ENCODE measurements around the gene NOTCH2.
"Not testable (repeated sequence)": the region's sequence is repeated elsewhere in the genome, so short reads cannot be mapped to it uniquely, and the experiment has no call there.

Gene NOTCH2

DNA sequence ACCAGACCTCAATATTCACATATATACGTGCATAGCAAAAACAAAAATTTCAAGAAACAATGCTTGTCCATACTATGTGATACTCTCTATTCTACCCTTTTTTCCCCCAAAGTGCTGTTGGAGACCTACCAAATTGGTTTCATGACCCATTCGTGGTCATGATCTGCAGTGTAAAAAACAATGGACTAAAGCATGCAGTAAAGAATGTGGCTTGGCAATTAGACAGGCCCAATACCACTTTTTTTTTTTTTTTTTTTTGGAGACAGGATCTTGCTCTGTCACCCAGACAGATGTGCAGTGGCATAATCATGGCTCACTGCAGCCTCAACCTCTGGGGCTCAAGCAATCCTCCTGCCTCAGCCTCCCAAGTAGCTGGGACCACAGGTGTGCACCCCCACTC, 21.3 kb downstream of the NOTCH2 start:
- DNase-seq: peak; percentile 2

DNA sequence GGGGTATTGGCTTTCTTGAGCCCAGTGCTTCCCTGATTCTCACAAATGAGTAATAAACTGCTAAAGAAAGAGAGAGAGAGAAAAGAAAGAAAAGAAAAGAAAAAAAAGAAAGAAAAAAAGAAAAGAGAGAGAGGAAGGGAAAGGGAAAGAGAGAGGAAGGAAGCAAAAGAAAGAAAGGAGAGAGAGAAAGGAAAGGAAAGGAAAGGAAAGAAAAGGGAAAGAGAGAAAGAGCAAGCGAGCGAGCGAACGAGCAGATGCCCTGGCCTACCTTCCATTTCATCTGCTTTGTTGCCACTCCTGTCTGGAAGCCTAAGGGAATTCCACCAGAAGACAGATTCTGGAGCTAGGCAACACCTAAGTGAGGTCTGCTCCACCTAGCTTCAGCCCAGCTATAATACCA, 27.7 kb downstream of the NOTCH2 start:
- DNase-seq: not testable (repeated sequence)

DNA sequence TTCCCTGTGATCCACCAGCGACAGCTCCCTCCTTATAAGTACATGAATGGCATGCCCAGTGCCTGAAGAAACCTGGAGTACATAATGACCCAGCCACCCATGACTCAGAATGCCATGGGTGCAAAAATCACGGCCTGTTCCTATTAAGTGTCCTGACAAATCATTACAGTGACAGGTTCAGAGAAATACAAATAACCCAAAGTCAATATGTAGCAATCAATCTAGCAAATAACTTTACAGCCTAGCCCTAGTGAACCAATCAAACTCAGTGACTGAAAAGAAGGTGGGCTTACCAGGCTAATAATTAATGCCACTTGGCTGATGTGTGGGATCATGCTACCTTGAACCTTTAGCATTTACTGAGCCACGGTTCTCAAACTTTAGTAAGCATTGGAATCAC, 37.2 kb downstream of the NOTCH2 start:
- not testable (repeated sequence) for DNase-seq

DNA sequence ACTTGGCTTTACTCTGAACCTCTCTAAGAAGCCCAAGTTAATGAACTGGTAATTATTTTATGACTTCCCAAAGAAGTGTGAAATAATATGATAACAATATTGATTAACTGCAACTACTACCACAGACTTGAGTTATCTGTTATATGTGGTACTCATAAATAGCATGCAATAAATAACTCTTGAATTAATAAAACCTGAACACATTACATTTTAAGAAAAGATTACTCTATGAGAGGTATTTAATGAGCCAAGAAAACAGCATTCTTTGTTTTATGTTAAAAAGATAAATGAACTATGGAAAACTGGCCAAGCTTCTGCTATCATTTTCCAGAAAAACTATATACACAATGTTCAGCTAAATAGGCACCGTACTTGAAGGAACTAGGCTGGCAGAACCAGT, 45.7 kb downstream of the NOTCH2 start:
- DNase-seq: not testable (repeated sequence)

DNA sequence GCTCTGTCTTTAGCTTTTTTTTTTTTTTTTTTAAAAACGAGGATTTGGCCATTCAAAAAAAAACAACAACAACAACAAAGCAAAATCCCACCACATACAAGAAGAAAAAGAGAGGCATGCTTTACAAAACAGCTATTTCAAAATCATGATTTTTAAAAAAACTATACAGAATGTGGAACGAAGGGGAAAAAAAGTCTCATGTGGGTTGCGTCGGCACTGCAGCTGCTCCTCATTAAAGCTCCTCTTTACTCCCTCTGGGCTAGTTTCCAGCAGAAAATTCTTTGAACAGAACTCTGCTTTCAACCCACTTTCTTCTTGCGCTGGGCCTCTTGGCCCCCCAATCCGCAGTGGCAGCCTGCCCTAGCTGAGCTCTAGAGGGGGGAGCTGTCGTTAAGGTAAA, 54.5 kb downstream of the NOTCH2 start:
- DNase-seq: not testable (repeated sequence)

DNA sequence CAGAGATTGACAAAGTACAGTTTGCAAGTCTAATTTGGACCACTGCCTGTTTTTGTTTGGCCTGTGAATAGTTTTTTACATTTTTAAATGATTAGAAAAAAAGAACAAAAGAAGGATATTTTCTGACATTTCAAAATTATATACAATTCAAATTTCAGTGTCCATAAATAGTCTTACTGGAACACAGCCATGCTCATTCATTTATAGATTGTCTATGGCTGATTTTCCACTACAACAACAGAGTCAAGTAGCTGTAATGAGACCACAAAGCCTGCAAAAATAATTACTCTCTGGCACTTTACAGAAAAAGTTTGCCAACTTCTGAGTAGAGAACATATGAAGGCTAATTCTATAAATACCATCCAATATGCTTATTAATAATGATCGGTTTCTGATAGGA, 61.1 kb downstream of the NOTCH2 start:
- DNase-seq: not testable (repeated sequence)

DNA sequence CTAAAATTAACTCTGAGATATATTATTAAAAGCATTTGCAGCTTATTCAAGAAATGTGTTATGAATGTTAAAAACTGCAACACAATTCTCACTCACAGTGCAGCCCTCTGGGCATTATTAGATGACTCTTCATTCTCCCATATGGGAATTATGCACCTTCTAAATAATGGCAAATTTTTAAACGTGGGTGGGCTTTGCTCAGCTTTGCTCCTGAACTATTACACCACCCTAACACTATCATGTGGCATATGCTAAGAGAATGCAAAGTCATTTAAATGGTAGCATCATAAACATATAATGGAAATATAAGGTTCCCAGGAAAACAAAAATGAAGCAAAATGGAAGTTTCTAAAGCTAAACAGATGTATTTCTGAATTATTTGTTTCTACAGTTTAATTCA, 61.6 kb downstream of the NOTCH2 start:
- DNase-seq: not testable (repeated sequence)

DNA sequence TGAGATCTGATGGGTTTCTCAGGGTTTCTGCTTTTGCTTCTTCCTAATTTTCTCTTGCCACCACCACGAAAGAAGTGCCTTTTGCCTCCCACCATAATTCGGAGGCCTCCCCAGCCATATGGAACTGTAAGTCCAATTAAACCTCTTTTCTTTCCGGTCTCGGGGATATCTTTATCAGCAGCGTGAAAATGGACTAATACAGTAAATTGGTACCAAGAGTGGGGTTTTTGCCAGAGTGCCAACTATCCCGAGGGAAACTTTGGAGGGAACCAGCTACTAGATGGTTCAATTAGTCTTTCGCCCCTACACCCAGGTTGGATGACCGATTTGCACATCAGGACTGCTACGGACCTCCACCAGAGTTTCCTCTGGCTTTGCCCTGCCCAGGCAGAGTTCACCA, 68.4 kb downstream of the NOTCH2 start:
- DNase-seq: not testable (repeated sequence)

DNA sequence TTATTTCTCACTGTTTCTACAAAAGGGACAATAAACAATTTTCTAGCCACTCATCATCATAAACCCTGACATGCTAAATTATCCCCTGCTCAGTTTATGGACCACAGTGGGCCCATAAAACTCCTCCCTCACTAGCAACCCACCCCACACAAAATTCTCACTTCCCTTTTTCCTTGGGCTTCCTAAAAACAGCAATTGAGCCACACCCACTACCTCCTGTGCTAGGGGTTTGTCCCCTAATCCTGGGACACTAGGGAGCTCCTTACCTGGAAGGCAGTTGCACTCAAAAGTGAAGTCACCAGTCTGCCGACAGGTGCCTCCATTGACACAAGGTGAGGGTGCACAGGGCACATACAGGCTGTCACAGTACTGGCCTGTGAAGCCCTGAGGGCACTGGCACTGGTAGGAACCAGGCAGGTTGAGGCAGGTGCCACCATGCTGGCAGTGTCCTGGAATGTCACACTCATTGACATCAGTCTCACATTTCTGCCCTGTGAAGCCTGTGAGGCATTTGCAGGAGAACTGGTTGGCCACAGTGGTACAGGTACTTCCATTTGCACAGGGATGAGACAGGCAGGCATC, 72.6 kb downstream of the NOTCH2 start:
- DNase-seq: not testable (repeated sequence)

DNA sequence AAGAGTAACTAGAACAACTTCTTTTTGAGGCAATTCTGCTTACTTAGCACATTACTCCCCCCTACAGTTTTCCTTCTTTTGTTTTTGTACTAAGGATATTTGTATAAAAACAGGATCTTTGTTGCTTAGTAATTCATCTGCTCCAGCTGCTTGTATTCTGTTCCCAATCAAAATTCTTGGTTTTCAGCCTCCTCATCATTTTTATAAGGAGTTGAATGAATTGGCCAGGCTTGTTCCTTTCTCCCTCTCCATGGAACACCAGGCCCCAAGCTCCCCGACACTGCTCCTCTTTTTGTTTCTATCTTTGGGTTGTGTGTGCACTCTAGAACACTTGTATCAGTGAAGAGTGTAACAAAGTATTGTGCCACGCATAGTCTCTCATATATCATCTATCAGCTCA, 73.5 kb downstream of the NOTCH2 start:
- not testable (repeated sequence) for DNase-seq

DNA sequence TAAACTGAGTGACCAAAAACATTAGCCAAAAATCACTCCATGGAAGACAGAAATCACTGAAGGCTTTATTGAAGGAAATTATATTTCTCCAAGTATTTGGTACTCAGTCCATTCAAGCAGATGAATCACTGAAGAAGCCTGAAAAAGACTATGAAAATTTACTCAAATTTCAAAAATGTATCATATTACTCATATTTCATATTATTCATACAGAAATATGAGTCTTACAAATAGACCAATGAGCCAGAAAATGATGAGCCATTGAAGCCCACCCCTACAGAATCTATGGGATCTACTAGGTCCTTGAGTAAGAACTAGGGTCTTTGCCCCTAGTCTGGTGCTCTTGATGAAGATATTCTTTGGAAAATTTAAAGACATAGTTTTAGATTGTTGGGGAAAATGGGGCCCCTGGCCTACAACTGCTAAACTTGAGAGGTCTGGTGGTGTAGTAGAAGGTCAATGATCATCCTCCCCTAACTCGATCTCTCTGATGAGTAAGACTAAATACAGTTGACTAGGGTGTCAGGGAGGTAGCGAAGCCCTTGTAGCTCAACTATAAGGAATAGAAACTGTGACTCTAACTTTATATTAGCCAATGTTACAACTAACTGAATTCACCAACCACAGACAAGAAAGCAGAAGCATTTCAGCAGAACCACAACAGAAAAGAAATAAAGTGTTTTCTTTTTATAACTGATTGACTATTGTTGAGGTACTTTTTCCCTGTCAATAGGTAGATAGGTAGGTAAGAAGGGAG, 81.0 kb downstream of the NOTCH2 start:
- DNase-seq: peak; percentile 73

DNA sequence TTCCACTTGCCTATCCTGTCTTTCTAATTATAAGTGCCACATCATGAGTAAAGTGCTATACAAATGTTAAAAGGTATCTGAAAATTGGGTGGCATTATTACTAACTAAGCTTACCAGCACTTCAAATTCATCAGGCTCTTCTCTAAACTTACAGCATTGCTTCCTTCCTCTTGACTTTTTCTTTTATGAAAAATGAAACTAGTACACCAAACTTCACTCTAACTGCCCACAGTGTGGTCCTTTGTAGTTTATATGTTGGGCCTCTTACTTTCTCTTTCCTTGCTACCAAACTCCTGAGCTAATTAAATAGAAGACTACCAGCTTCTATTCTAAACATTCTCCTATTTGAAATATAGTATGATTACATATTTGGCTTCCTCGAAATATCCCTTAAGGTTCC, 81.8 kb downstream of the NOTCH2 start:
- no peak for DNase-seq

DNA sequence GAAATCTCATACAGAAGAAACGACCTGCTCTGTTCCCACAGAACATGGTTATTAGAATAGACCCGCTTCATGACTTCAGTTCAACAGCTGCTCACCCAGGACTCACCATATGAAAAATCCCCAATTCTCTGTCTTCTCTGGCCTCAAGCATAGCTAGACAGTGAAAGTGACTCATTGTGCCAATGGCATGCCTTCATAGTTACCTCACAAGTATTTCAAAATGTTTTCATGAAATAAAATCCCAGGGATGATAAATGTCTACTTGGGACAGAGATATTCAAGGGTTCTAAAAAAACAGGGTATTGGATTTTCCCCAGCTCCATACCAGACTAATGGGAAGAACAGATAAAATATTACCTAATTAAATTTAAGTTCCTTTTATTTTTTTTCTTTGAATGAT, 82.3 kb downstream of the NOTCH2 start:
- peak; percentile 97 for DNase-seq

DNA sequence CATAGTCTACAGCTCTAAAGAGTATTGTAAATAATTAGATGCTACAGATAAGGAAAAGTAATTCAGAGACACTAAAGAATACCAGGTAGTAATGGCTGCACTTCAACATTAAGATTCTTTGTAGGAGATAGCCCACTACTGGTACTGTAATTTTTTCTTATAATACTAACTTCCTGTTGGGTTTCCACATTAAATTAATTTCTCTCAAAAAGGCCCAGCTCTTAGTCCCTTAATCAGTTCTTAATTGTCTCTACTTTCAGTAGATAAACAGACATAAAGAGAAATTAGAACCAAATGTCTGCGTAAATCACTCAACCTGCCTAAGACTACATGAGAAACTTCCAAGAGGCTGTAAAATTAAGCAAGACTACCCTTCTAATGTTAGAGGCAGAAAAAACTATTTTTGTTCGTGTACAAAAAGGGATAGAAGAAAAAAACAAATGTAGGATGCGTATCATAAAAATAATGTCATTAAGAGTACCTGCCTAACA, 83.4 kb downstream of the NOTCH2 start:
- no peak for DNase-seq

DNA sequence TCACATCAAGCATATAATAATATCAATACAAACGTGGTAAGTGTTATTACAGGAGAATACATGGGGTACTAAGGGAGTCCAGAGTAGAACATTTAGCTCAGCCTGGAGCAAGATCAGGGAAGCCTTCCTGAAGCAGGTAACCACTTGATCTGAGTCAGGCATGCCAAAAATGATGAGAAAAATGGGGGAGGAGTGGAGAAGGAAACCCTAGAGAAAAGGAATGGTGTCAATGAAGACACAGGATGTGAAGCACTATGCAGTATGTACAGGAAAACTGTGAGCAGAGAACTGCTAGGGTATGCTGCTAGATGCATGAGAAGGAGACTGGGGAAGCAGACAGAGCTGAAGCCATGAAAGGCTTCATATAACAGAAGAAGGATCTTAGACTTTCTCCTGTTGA, 84.7 kb downstream of the NOTCH2 start:
- DNase-seq: no peak

DNA sequence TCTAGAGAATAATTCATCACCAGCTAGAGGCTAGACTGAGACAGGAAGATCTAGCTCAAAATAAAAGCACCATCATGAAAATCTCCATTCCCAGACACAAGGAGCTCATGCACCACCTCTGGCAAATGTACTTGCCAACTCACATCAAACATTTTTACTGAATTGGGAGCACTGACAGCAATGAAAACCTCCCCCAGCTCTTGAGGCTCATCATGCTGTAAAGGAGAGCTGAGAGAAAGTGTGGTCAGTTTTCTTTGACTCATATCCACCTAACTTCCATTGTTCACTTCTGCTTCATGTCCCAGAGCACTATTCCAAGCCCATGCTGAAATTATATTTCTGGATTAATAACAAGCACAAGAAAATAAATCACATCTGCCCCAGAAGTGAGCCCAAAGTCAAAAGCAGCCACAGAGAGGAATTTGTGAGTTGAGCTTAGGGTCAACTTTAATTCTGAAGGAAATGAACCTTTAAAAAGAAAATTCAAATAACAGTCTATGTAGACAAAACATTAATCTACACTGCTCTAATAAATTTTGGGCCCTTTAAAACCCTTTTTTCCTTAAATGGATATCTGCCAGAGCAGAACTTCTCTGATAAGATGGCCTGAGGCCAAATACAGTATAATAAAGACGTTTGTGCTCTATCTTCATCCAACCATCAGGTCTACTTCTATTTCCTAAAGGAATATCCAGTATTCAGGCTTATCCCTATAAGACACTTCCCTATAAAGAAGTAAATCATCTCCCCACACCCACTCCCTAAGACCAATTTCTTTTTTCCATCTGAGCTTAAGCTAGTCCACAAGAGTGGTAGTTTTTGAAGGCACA, 87.3 kb downstream of the NOTCH2 start:
- peak; percentile 27 for DNase-seq

DNA sequence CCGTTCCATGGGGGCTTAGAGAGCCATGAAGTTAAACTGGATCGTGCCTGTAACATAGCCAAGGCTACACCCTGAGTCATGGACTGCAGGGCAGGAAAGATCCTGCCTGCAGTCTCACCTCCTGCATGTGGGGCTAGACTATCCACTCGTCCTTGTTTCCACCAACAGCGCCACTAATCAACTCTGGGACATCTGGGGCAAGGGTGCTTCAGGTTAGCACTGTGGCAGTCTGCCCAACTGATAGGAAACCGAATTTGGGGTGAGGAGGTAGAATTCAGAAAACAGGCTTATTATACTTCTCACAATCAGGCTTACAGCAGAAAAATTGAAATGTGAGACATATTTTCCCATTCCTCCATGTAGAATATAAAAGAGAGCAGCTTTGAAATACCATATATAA, 88.0 kb downstream of the NOTCH2 start:
- no peak for DNase-seq

DNA sequence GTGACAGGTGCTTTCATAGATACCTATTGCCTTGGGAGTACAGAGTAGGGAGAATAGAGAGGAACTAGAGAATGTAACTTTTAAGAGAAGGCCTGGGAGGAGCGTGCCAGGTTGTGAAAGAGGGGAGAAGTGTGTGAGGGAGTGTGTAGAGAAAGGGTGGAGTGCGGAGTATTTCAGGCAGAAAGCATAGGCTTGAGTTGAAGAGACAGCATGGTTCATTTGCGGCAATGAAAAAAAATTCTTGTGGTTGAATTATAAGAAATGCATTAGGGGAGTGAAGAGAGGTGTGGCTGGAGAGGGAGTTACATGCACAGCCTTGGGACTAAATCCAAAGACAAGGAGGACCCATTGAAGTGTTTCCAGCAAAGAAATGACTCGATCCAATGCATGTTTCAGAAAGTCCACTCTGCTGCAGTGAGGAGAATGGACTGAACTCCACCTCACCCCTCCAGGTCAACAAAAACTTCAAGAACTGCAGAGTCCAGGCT, 91.4 kb downstream of the NOTCH2 start:
- no peak for DNase-seq

DNA sequence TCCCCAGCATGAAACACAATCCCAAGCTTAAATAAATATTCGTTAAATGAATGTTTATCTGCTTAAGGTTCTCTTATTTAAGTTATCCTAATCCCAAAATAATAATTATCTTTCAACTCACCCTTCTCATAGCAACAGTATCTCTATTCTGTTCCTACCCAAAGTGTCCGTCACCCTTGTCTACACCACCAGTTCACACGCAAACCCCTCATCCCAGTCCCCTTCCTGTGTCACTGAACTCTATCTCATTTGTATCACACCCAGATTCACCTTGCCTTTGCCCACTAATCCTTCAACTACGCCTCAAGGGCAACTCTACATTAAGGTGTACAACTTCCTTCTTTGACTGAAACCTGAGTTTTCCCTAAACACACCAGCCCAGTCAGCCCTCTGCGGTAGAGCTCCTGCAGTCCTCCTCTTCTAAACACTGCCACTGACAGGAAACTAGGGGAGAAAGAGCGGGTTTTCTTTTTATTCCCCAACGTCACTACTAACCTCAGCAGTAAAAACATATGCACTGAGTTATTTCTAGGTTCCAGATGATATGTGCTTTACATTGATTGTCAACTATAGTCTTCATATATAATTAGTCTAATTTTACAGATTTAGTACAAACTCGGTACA, 92.2 kb downstream of the NOTCH2 start:
- DNase-seq: not testable (repeated sequence)

DNA sequence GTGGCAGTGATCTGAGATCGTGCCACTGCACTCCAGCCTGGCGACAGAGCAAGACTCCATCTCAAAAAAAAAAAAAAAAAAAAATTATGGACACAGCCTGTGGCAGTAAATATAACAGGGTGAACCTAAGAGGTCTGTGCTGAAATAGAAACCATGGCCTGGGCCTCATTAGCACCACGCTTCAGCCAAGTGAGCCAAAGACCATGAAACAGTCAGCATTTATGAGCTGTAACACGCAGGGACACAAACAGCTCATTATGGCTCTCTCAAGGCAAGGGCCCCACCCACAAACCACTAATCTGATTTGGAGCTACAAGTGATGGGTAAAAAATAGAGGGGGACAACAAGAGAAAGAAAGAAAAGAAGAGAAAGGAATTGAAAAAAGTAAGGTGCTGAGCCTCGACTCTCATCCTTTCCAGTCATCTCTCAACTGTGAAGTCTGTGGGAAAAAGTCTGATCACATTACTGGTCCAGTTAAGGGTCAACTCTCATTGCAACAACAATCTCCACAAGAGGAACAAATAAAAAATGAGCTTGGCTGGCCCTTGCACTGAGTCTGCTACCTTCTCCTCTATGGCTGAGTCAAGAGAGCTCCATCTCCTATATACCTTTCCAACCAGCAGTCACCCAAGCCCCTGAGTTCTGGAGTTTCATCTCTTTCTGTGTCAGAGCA, 93.7 kb downstream of the NOTCH2 start:
- not testable (repeated sequence) for DNase-seq

DNA sequence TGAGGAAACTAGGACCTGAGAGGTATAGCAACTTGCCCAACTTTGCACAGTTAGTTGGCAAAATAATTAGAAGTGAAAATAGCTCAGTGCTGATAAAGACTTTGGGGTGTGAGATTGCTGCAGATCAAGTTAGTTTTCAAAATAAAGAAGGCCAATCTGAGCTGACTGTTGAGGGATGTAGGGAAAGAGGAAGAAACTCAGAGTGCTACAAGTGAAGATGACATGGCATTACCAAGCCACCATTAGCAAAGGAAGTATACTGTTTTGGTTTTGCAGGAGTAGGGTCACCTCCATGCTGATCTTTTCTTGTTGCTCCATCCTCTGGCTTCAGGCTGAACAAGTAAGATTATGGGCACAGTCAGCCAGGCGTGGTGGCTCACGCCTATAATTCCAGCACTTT, 94.5 kb downstream of the NOTCH2 start:
- DNase-seq: no peak

DNA sequence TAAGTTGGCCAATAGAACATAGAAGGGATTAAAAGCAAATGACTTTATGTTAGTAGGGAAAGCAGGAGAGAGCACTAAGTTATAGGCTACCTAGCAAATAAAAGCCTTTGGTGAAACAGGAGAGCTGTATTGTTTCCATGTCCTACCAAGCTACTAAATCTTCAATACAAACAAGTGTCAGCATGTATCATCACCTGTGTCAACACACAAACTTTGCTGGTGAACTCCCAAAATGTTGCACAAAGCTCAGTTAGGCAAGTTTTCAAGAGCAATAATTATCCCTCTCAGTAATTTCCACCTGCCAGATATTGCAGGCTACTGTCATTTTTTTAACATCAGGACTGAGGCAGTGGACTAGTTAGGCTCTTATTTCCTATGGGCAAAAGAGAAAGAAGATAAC, 95.4 kb downstream of the NOTCH2 start:
- no peak for DNase-seq

Measured in HCEC 1CT (cell line).